BJ (cell line): ENCODE measurements around the gene PHC2. TPM values are rescaled to one million over a fixed set of nuclear protein-coding genes. Genes with fewer than 3 reads are reported as not detected.
A peak's percentile ranks its signal among the peaks of the same experiment; 100 is the strongest.

Experiments used
- CTCF ChIA-PET: fragments of 350-600 bp; formaldehyde crosslinking; extraction: SDS; loops from one replicate; lab custom pipeline; 2021; ENCODE audit warnings: antibody characterized with exemption, inconsistent platforms; lab: Yijun Ruan, JAX
- POLR2A ChIA-PET: fragments of 300-600 bp; sonication (Branson Sonifier 250); formaldehyde crosslinking; extraction: SDS; loops from one replicate; lab custom pipeline; 2021; ENCODE audit warnings: antibody characterized with exemption; lab: Charles Lee
- DNase-seq: peaks from one replicate; pipeline ENCODE4 v3.0.0-alpha.2; 2011; ENCODE audit warnings: low read depth
- H3K27me3 ChIP-seq: 2 replicates; pipeline ENCODE4 v1.6.0; 2011; ENCODE audit warnings: low read length; ENCODE audit not compliant: control insufficient read depth, insufficient read depth
- H3K36me3 ChIP-seq: 2 replicates; pipeline ENCODE4 v1.5.1; 2011; ENCODE audit warnings: low read length; ENCODE audit not compliant: control insufficient read depth, insufficient read depth
- H3K4me3 ChIP-seq: 2 replicates; pipeline ENCODE4 v1.5.1; 2011; ENCODE audit warnings: low read depth, mild to moderate bottlenecking, control low read depth, low read length
- CTCF ChIP-seq: IDR thresholded peaks from 2 replicates; pipeline ENCODE4 v1.5.1; 2011; ENCODE audit warnings: low read depth, mild to moderate bottlenecking, control low read depth, inconsistent platforms, low read length, moderate library complexity; ENCODE audit not compliant: insufficient read depth
- polyA plus RNA-seq: library from polyadenylated mRNA; depleted of rRNA; stranded (reverse); fragments of >200 nt; gene quantifications from 2 replicates; pipeline ENCODE4 v1.2.3, GENCODE V29; 2011

PHC2 gene
- polyA plus RNA-seq, 1 experiment, result 62.0 TPM

- H3K27me3 ChIP-seq, result no peaks in the 10 kb centered on the region
- peaks cover 12% of the 10 kb centered on the region for H3K36me3 ChIP-seq
- ChIA-PET CTCF (interaction anchor here (0.7 to 19.9 kb wide), 4 partner anchors 18 to 83 kb away, joined by 3 to 203 read pairs (median 7); no protein-coding TSS in a partner anchor), POLR2A (no interaction called here)
- DNase-seq, result no peak
- no peak overlapping the region for H3K4me3 ChIP-seq
- TF ChIP-seq CTCF, result no peak
Measured at GRCh38 chr1:33372677-33373076, 58.2 kb downstream of the PHC2 start.

GRCh38 chr1:33372162-33372561 lies 58.7 kb downstream of the PHC2 start:
- no peak overlapping the region for H3K4me3 ChIP-seq
- DNase-seq, result no peak
- POLR2A ChIA-PET, result no interaction called here
- H3K36me3 ChIP-seq, result peaks cover 12% of the 10 kb centered on the region
- CTCF ChIA-PET, result interaction anchor here (0.7 to 19.9 kb wide), 7 partner anchors 18 to 97 kb away, joined by 3 to 203 read pairs (median 11); partner anchors contain the start of genes PHC2 and ZSCAN20
- no peak for TF ChIP-seq CTCF
- no peaks in the 10 kb centered on the region for H3K27me3 ChIP-seq

- Histone ChIP-seq H3K36me3 (peaks cover 14% of the 10 kb centered on the region), H3K27me3 (no peaks in the 10 kb centered on the region), H3K4me3 (no peak overlapping the region)
- TF ChIP-seq CTCF, result no peak
- ChIA-PET CTCF (interaction anchor here (1.0 to 19.9 kb wide), 4 partner anchors 60 to 98 kb away, joined by 3 to 203 read pairs (median 56); partner anchors contain the start of genes PHC2 and ZSCAN20), POLR2A (no interaction called here)
- DNase-seq, result no peak
Measured at GRCh38 chr1:33371334-33371733, 59.6 kb downstream of the PHC2 start.

- ChIA-PET POLR2A (no interaction called here), CTCF (interaction anchor here (1.1 to 19.9 kb wide), 5 partner anchors 19 to 152 kb away, joined by 7 to 203 read pairs (median 47); partner anchors contain the start of gene ZSCAN20)
- no peak for DNase-seq
- no peak overlapping the region for H3K4me3 ChIP-seq
- no peaks in the 10 kb centered on the region for H3K27me3 ChIP-seq
- TF ChIP-seq CTCF, result no peak
- peaks cover 14% of the 10 kb centered on the region for H3K36me3 ChIP-seq
Measured at GRCh38 chr1:33370827-33371226, 60.1 kb downstream of the PHC2 start.

- ChIA-PET CTCF (interaction anchor here (0.6 to 19.9 kb wide), 11 partner anchors 20 to 275 kb away, joined by 3 to 203 read pairs (median 7); partner anchors contain the start of gene ZSCAN20), POLR2A (no interaction called here)
- Histone ChIP-seq H3K36me3 (peaks cover 14% of the 10 kb centered on the region), H3K27me3 (no peaks in the 10 kb centered on the region), H3K4me3 (no peak overlapping the region)
- peak; percentile 47 for DNase-seq
- 0 out of 2 replicates have a peak, but pooled peaks have one; percentile 6 for TF ChIP-seq CTCF
Measured at GRCh38 chr1:33370301-33370700, 60.6 kb downstream of the PHC2 start.
